Suprapubic skin (tissue), 4 donors: ENCODE data around the gene STIM1. TPM values are rescaled to one million over a fixed set of nuclear protein-coding genes. Genes with fewer than 3 reads are reported as not detected.

Experiments used
- DNase-seq, 2 donors: peaks; one replicate each; pipeline ENCODE4 v3.0.0-alpha.2; 2019; ENCODE audit warnings: low spot score in 2 of 2
- H3K27ac ChIP-seq: fragments of 200-600 bp; sonication (generic); one replicate; pipeline ENCODE4 v1.5.1; 2019
- H3K27me3 ChIP-seq: fragments of 200-600 bp; sonication (generic); one replicate; pipeline ENCODE4 v1.5.1; 2019
- H3K36me3 ChIP-seq: fragments of 200-600 bp; sonication (generic); one replicate; pipeline ENCODE4 v1.5.1; 2019
- H3K4me1 ChIP-seq: fragments of 200-600 bp; sonication (generic); one replicate; pipeline ENCODE4 v1.5.1; 2019
- H3K4me3 ChIP-seq: fragments of 200-600 bp; sonication (generic); one replicate; pipeline ENCODE4 v1.5.1; 2019; ENCODE audit warnings: mild to moderate bottlenecking
- H3K9me3 ChIP-seq: fragments of 200-600 bp; sonication (generic); one replicate; pipeline ENCODE4 v1.5.1; 2019
- EP300 ChIP-seq: sonication (generic); formaldehyde crosslinking; IDR thresholded peaks from one replicate; pipeline ENCODE4 v1.6.1; 2017; ENCODE audit warnings: antibody characterized with exemption
- POLR2A ChIP-seq, 2 donors: fragments of 450-650 bp; IDR thresholded peaks; one replicate each; pipeline ENCODE4 v1.6.1; 2017; ENCODE audit warnings: antibody characterized with exemption in 2 of 2, mild to moderate bottlenecking in 2 of 2, moderate library complexity in 2 of 2
- POLR2AphosphoS5 ChIP-seq, 3 donors: sonication (generic); formaldehyde crosslinking; IDR thresholded peaks; one replicate each; pipeline ENCODE4 v1.6.1; 2017; ENCODE audit warnings: antibody characterized with exemption in 3 of 3
- WGBS: methylation state at CpG from one replicate; pipeline ENCODE4 v1.1.5; 2018; 5-methylcytosine and 5-hydroxymethylcytosine counted together
- total RNA-seq, 4 donors: library from RNA; depleted of rRNA; stranded (reverse); fragments of >200 nt; gene quantifications; one replicate each; pipeline ENCODE4 v1.1.0, GENCODE V29; 2016
- TF ChIP-seq, protein P1 (sequence below), 2 donors: fragments of 200-600 bp in 1 of 2; fragments of 450-650 bp in 1 of 2; sonication (generic) in 1 of 2; IDR thresholded peaks; one replicate each; pipeline ENCODE4 v1.5.1; 2016 to 2019; ENCODE audit warnings: antibody characterized with exemption in 2 of 2, mild to moderate bottlenecking in 1 of 2, moderate library complexity in 1 of 2

The STIM1 gene
- total RNA-seq, 4 donors from 2014 or later: 58.4 to 70.2 (median 60.9) TPM

DNA sequence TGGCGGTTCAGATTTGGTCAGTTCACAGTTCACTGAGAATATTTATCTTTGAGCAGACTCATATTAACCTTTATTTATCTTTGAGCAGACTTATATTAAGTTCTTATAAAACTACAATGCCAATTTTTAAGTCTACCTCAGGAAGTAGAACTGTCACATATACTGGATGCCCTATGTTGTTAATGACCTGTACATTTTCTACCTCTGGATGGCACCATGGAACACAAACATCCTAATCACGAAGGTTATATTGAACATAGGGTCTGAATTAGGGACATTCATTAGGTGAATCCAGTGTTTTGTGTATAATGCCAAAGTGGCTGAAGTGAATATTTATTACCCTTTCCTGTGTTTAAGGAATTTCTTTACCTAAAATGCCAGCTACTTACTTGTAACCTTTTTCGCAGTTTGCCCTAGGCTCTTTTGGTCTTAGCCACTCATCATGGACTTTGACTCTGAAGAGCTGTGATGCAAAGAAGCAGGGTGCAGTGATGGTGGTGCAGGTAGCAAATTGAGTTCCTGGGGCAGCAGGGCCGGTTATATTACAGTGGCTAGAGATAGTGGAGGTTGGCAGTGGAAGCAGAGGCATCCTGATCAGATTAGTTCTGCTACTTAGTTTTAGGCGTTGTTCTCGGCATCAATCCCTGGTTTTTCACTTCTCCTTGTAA, 71.8 kb downstream of the STIM1 start:
- H3K36me3 ChIP-seq: no peaks in the 10 kb centered on the region
- no peak overlapping the region for H3K4me3 ChIP-seq
- WGBS: 68% methylated on average over 6 of the region's 6 CpGs
- TF ChIP-seq, protein P1, sequence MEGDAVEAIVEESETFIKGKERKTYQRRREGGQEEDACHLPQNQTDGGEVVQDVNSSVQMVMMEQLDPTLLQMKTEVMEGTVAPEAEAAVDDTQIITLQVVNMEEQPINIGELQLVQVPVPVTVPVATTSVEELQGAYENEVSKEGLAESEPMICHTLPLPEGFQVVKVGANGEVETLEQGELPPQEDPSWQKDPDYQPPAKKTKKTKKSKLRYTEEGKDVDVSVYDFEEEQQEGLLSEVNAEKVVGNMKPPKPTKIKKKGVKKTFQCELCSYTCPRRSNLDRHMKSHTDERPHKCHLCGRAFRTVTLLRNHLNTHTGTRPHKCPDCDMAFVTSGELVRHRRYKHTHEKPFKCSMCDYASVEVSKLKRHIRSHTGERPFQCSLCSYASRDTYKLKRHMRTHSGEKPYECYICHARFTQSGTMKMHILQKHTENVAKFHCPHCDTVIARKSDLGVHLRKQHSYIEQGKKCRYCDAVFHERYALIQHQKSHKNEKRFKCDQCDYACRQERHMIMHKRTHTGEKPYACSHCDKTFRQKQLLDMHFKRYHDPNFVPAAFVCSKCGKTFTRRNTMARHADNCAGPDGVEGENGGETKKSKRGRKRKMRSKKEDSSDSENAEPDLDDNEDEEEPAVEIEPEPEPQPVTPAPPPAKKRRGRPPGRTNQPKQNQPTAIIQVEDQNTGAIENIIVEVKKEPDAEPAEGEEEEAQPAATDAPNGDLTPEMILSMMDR (IDR thresholded peaks at IDR 0.05): no peak
- no peak for TF ChIP-seq POLR2AphosphoS5 (IDR thresholded peaks at IDR 0.05)
- no peak overlapping the region for H3K27ac ChIP-seq
- no peaks in the 10 kb centered on the region for H3K9me3 ChIP-seq
- H3K27me3 ChIP-seq: no peaks in the 10 kb centered on the region
- no peak for DNase-seq
- H3K4me1 ChIP-seq: peaks cover 25% of the 10 kb centered on the region

DNA sequence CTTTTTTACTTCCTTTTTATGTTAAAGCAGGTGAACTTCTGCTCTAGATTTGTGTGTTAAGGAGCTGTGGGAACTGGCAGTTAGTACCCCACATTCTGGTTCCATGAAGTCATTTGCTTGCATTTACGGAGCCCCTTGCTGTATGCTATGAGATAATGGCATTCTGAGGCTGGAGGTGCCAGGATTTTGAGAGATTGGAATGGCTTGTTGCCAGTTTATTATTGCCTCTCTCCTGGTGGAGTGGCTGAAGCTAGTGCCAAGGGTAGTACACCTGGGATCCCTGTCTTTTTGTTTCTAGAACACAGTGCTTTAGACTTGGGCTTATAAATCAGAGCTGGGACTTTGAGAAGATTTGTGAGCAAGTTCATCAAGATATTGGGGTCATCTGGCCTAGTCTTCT, 73.8 kb downstream of the STIM1 start:
- H3K27me3 ChIP-seq: no peaks in the 10 kb centered on the region
- no peak for DNase-seq
- H3K4me3 ChIP-seq: no peak overlapping the region
- H3K27ac ChIP-seq: no peak overlapping the region
- H3K9me3 ChIP-seq: no peaks in the 10 kb centered on the region
- TF ChIP-seq POLR2AphosphoS5 (IDR thresholded peaks at IDR 0.05) (no peak), POLR2A (IDR thresholded peaks at IDR 0.05) (no peak), EP300 (no peak)
- TF ChIP-seq, protein P1 (IDR thresholded peaks at IDR 0.05): no peak
- no peaks in the 10 kb centered on the region for H3K36me3 ChIP-seq
- 83% methylated on average over 1 of the region's 1 CpG for WGBS
- H3K4me1 ChIP-seq: peaks cover 25% of the 10 kb centered on the region

DNA sequence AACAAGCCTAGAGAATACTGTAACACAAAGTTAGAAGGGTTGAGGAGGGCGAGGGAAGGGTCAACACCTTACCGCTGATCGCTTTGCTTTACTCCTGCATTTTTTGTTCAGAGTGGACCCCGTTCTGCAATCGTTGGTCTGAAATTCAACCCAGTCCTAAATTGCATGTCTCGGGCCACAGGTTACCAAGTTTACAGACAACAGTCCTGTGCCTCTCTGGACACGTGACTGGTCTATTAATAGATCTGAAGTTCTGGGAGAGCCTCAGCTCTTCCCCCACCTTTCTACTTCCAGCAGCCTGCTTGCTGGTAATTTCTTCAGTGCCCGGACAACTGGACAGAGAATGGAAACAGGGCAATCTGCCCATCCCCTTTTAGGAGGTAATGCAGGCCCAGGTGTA, 74.2 kb downstream of the STIM1 start:
- no peak for DNase-seq
- no peaks in the 10 kb centered on the region for H3K27me3 ChIP-seq
- H3K4me1 ChIP-seq: peaks cover 29% of the 10 kb centered on the region
- no peak overlapping the region for H3K27ac ChIP-seq
- no peaks in the 10 kb centered on the region for H3K36me3 ChIP-seq
- WGBS: 82% methylated on average over 8 of the region's 8 CpGs
- H3K9me3 ChIP-seq: no peaks in the 10 kb centered on the region
- no peak overlapping the region for H3K4me3 ChIP-seq
- TF ChIP-seq POLR2AphosphoS5 (IDR thresholded peaks at IDR 0.05) (no peak), POLR2A (IDR thresholded peaks at IDR 0.05) (no peak), EP300 (no peak)
- TF ChIP-seq, protein P1 (IDR thresholded peaks at IDR 0.05): no peak

DNA sequence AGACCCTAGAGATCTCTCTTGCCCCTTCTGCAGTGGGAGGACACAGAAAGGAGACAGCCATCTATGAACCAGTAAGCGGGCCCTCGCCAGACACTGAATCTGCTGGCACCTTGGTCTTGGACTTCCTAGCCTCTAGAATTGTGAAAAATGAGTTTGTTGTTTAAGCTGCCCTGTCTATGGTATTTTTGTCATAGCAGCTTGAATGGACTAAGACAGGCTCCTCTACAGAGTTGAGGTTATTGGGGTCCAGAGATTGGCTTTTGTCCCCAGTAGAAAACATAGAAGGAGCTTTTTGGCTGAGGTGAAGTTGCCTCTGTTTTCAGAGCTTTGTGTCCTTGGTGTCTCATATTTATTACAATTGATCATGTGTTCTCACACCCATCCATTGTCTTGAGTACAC, 77.2 kb downstream of the STIM1 start:
- WGBS: 100% methylated on average over 2 of the region's 2 CpGs
- peaks cover 31% of the 10 kb centered on the region for H3K4me1 ChIP-seq

DNA sequence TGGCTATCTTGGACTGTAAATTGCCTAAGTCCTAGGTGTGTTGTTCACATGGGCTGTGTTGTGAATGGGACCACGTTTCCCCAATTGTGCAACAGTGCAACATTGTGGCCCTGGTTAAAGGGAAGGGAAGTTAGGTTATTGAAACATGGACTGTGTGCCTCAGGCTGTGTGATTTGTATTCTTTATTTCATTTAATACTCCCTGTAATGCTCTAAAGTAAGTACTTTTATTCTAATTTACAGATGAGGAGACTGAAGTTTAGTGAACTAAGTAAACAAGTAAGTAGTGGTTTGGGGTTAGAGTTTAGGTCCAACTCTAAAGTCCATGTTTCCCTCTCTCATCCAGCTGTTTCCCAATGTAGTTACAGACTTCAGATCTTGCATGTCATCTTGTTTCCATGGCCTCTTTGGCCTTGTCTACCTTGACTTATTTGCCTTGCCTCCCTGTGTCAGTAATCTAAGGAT, 77.7 kb downstream of the STIM1 start:
- H3K36me3 ChIP-seq: no peaks in the 10 kb centered on the region
- WGBS: 78% methylated on average over 1 of the region's 1 CpG
- no peak overlapping the region for H3K4me3 ChIP-seq
- DNase-seq: no peak
- H3K27me3 ChIP-seq: no peaks in the 10 kb centered on the region
- H3K9me3 ChIP-seq: no peaks in the 10 kb centered on the region
- H3K27ac ChIP-seq: no peak overlapping the region
- TF ChIP-seq, protein P1 (IDR thresholded peaks at IDR 0.05): no peak
- H3K4me1 ChIP-seq: peaks cover 31% of the 10 kb centered on the region

More for the DNA sequence above, 77.2 kb downstream of the STIM1 start:
- TF ChIP-seq POLR2AphosphoS5 (IDR thresholded peaks at IDR 0.05) (no peak), POLR2A (IDR thresholded peaks at IDR 0.05) (no peak), EP300 (no peak)
- TF ChIP-seq, protein P1 (IDR thresholded peaks at IDR 0.05): no peak
- DNase-seq: no peak
- Histone ChIP-seq H3K27me3 (no peaks in the 10 kb centered on the region), H3K4me3 (no peak overlapping the region), H3K27ac (no peak overlapping the region), H3K9me3 (no peaks in the 10 kb centered on the region), H3K36me3 (no peaks in the 10 kb centered on the region)
